HUES6 (cell line): Measurements from ENCODE around the gene PDE10A.
"Not testable (repeated sequence)": the region's sequence is repeated elsewhere in the genome, so short reads cannot be mapped to it uniquely, and the experiment has no call there.

Experiments
- H3K27ac ChIP-seq: 2 replicates; pipeline ENCODE4 v1.7.0; 2013; ENCODE audit warnings: low read depth, mild to moderate bottlenecking, low read length, inconsistent platforms
- H3K27me3 ChIP-seq: 2 replicates; pipeline ENCODE4 v1.6.1; 2013; ENCODE audit warnings: low read length; ENCODE audit not compliant: control insufficient read depth, insufficient read depth
- H3K36me3 ChIP-seq: 2 replicates; pipeline ENCODE4 v1.6.1; 2013; ENCODE audit warnings: low read length; ENCODE audit not compliant: control insufficient read depth, insufficient read depth
- H3K4me1 ChIP-seq: 2 replicates; pipeline ENCODE4 v1.6.1; 2013; ENCODE audit warnings: low read length; ENCODE audit not compliant: control insufficient read depth, insufficient read depth
- H3K4me3 ChIP-seq: 2 replicates; pipeline ENCODE4 v1.5.1; 2013; ENCODE audit warnings: low read depth, low read length
- H3K9ac ChIP-seq: one replicate; pipeline ENCODE4 v1.6.1; 2013; ENCODE audit warnings: mild to moderate bottlenecking, low read length
- H3K9me3 ChIP-seq: 2 replicates; pipeline ENCODE4 v1.6.1; 2013; ENCODE audit warnings: low read depth, low read length; ENCODE audit not compliant: control insufficient read depth, insufficient read depth

Gene PDE10A

GRCh38 chr6:165566088-165566828 is 96.8 kb downstream of the PDE10A start:
- H3K36me3 ChIP-seq: no peaks in the 10 kb centered on the region
- H3K9me3 ChIP-seq: peaks cover 4% of the 10 kb centered on the region; the same call in 1 of the 2 replicates
- H3K4me3 ChIP-seq: no peak overlapping the region
- no peak overlapping the region for H3K9ac ChIP-seq
- no peaks in the 10 kb centered on the region for H3K4me1 ChIP-seq
- H3K27ac ChIP-seq: no peak overlapping the region
- no peaks in the 10 kb centered on the region for H3K27me3 ChIP-seq

- Histone ChIP-seq H3K27me3 (no peaks in the 10 kb centered on the region), H3K4me3 (no peak overlapping the region), H3K27ac (no peak overlapping the region), H3K4me1 (no peaks in the 10 kb centered on the region), H3K36me3 (no peaks in the 10 kb centered on the region), H3K9me3 (peaks cover 18% of the 10 kb centered on the region), H3K9ac (no peak overlapping the region)
These were observed 100.5 kb downstream of the PDE10A start for GRCh38 chr6:165562421-165563090.

GRCh38 chr6:165559632-165560031 is 103.4 kb downstream of the PDE10A start:
- no peaks in the 10 kb centered on the region for H3K36me3 ChIP-seq
- peaks cover 13% of the 10 kb centered on the region for H3K9me3 ChIP-seq
- H3K27ac ChIP-seq: no peak overlapping the region
- H3K4me3 ChIP-seq: no peak overlapping the region
- no peaks in the 10 kb centered on the region for H3K27me3 ChIP-seq
- no peak overlapping the region for H3K9ac ChIP-seq
- H3K4me1 ChIP-seq: no peaks in the 10 kb centered on the region

- H3K9ac ChIP-seq, H3K27me3 ChIP-seq, H3K27ac ChIP-seq, H3K4me3 ChIP-seq, H3K36me3 ChIP-seq, H3K4me1 ChIP-seq: not testable (repeated sequence)
- H3K9me3 ChIP-seq: peaks cover 13% of the 10 kb centered on the region
These were observed 104.9 kb downstream of the PDE10A start for GRCh38 chr6:165558097-165558496.

- H3K27me3 ChIP-seq: no peaks in the 10 kb centered on the region
- H3K36me3 ChIP-seq: no peaks in the 10 kb centered on the region
- H3K4me3 ChIP-seq: no peak overlapping the region
- H3K9me3 ChIP-seq: peaks cover 13% of the 10 kb centered on the region
- peaks cover 8% of the 10 kb centered on the region for H3K4me1 ChIP-seq
- H3K9ac ChIP-seq: no peak overlapping the region
- no peak overlapping the region for H3K27ac ChIP-seq
These were observed 105.4 kb downstream of the PDE10A start for GRCh38 chr6:165557674-165558073.

- Histone ChIP-seq H3K4me1 (peaks cover 18% of the 10 kb centered on the region), H3K27me3 (no peaks in the 10 kb centered on the region), H3K36me3 (no peaks in the 10 kb centered on the region), H3K9ac (no peak overlapping the region), H3K9me3 (peaks cover 13% of the 10 kb centered on the region), H3K27ac (no peak overlapping the region), H3K4me3 (no peak overlapping the region)
These were observed 106.8 kb downstream of the PDE10A start for GRCh38 chr6:165556116-165556843.

GRCh38 chr6:165554644-165555043 is 108.4 kb downstream of the PDE10A start:
- not testable (repeated sequence) for H3K4me3 ChIP-seq

GRCh38 chr6:165552248-165552736 is 110.7 kb downstream of the PDE10A start:
- H3K4me3 ChIP-seq: no peak overlapping the region
- H3K27ac ChIP-seq: no peak overlapping the region

More at GRCh38 chr6:165554644-165555043, 108.4 kb downstream of the PDE10A start:
- peaks cover 18% of the 10 kb centered on the region for H3K4me1 ChIP-seq
- H3K9ac ChIP-seq, H3K27ac ChIP-seq, H3K36me3 ChIP-seq, H3K9me3 ChIP-seq, H3K27me3 ChIP-seq: not testable (repeated sequence)

GRCh38 chr6:165551828-165552227 is 111.2 kb downstream of the PDE10A start:
- no peak overlapping the region for H3K9ac ChIP-seq
- peaks cover 18% of the 10 kb centered on the region for H3K4me1 ChIP-seq
- H3K27ac ChIP-seq: no peak overlapping the region
- no peaks in the 10 kb centered on the region for H3K9me3 ChIP-seq
- H3K27me3 ChIP-seq: no peaks in the 10 kb centered on the region
- no peaks in the 10 kb centered on the region for H3K36me3 ChIP-seq
- no peak overlapping the region for H3K4me3 ChIP-seq

More at GRCh38 chr6:165552248-165552736, 110.7 kb downstream of the PDE10A start:
- Histone ChIP-seq H3K36me3 (no peaks in the 10 kb centered on the region), H3K27me3 (no peaks in the 10 kb centered on the region), H3K4me1 (peaks cover 18% of the 10 kb centered on the region), H3K9me3 (no peaks in the 10 kb centered on the region), H3K9ac (no peak overlapping the region)

GRCh38 chr6:165548450-165548849 is 114.6 kb downstream of the PDE10A start:
- H3K4me3 ChIP-seq: no peak overlapping the region
- no peaks in the 10 kb centered on the region for H3K9me3 ChIP-seq
- peaks cover 18% of the 10 kb centered on the region for H3K4me1 ChIP-seq
- no peak overlapping the region for H3K27ac ChIP-seq
- H3K36me3 ChIP-seq: no peaks in the 10 kb centered on the region
- H3K27me3 ChIP-seq: no peaks in the 10 kb centered on the region
- H3K9ac ChIP-seq: no peak overlapping the region

- Histone ChIP-seq H3K9me3 (no peaks in the 10 kb centered on the region), H3K27me3 (no peaks in the 10 kb centered on the region), H3K4me1 (no peaks in the 10 kb centered on the region), H3K4me3 (no peak overlapping the region), H3K9ac (no peak overlapping the region), H3K27ac (no peak overlapping the region), H3K36me3 (no peaks in the 10 kb centered on the region)
These were observed 117.2 kb downstream of the PDE10A start for GRCh38 chr6:165545806-165546205.
